Smooth muscle cell (in vitro differentiated cells): ENCODE results near the gene MYO7B. TPM values are rescaled to one million over a fixed set of nuclear protein-coding genes. Genes with fewer than 3 reads are reported as not detected.

ENCODE experiments used
- DNase-seq: peaks from one replicate; lab custom pipeline; 2025; ENCODE audit not compliant: unreplicated experiment; lab: John Stamatoyannopoulos, UW
- H2AFZ ChIP-seq: fragments of 200-600 bp; sonication (generic); 2 replicates; pipeline ENCODE4 v1.6.0; 2016; ENCODE audit warnings: antibody characterized with exemption, low read depth, mild to moderate bottlenecking
- H3F3A ChIP-seq: fragments of 200-600 bp; sonication (generic); 2 replicates; pipeline ENCODE4 v1.6.0; 2017; ENCODE audit warnings: antibody characterized with exemption, low read depth
- H3K27ac ChIP-seq: fragments of 200-600 bp; sonication (generic); 2 replicates; pipeline ENCODE4 v1.5.1; 2016; ENCODE audit warnings: low read depth, mild to moderate bottlenecking
- H3K27me3 ChIP-seq: fragments of 200-600 bp; sonication (generic); 2 replicates; pipeline ENCODE4 v1.6.1; 2016; ENCODE audit warnings: low read depth, mild to moderate bottlenecking
- H3K36me3 ChIP-seq: fragments of 200-600 bp; sonication (generic); 2 replicates; pipeline ENCODE4 v1.5.1; 2016; ENCODE audit warnings: low read depth
- H3K4me1 ChIP-seq: fragments of 200-600 bp; sonication (generic); 2 replicates; pipeline ENCODE4 v1.5.1; 2016; ENCODE audit warnings: low read depth
- H3K4me2 ChIP-seq: fragments of 200-600 bp; sonication (generic); 2 replicates; pipeline ENCODE4 v1.6.0; 2016; ENCODE audit warnings: mild to moderate bottlenecking
- H3K4me3 ChIP-seq: fragments of 200-600 bp; sonication (generic); 2 replicates; pipeline ENCODE4 v1.5.1; 2016; ENCODE audit warnings: mild to moderate bottlenecking
- H3K79me2 ChIP-seq: fragments of 200-600 bp; sonication (generic); 2 replicates; pipeline ENCODE4 v1.6.0; 2016; ENCODE audit warnings: low read depth, mild to moderate bottlenecking
- H3K9ac ChIP-seq: fragments of 200-600 bp; sonication (generic); 2 replicates; pipeline ENCODE4 v1.6.0; 2016; ENCODE audit warnings: low read depth
- H3K9me3 ChIP-seq: fragments of 200-600 bp; sonication (generic); replicated peaks from 2 replicates; pipeline ENCODE4 v1.5.1; 2016; ENCODE audit warnings: low read depth
- H4K20me1 ChIP-seq: fragments of 200-600 bp; sonication (generic); 2 replicates; pipeline ENCODE4 v1.6.0; 2016; ENCODE audit warnings: low read depth
- CTCF ChIP-seq: fragments of 200-600 bp; sonication (generic); IDR thresholded peaks from 2 replicates; pipeline ENCODE4 v1.5.1; 2017; ENCODE audit warnings: borderline replicate concordance, mild to moderate bottlenecking, antibody characterized with exemption; ENCODE audit not compliant: insufficient read depth, poor library complexity, severe bottlenecking
- WGBS: methylation state at CpG from one replicate; pipeline ENCODE4 v1.1.7; 2016; ENCODE audit warnings: low lambda C conversion rate; 5-methylcytosine and 5-hydroxymethylcytosine counted together
- polyA plus RNA-seq: library from polyadenylated mRNA; unstranded; fragments of >200 nt; fragmentation: Nextera tagmentation; extraction: Ambion mirVana; gene quantifications from 2 replicates; pipeline ENCODE4 v1.2.1, GENCODE V29; 2016
- total RNA-seq: library from RNA; depleted of rRNA; stranded (reverse); fragments of >200 nt; gene quantifications from 2 replicates; pipeline ENCODE4 v1.2.3, GENCODE V29; 2014

MYO7B gene
- total and polyA plus RNA-seq, 2 experiments from 2014 or later: 0.09 to 0.35 TPM

- Histone ChIP-seq H3K4me2 (no peak overlapping the region), H3K9ac (peak overlapping the region; percentile 0), H2AFZ (no peak overlapping the region), H3K27me3 (no peaks in the 10 kb centered on the region), H3K9me3 (no peaks in the 10 kb centered on the region), H3K4me1 (peaks cover 6% of the 10 kb centered on the region), H4K20me1 (peaks cover 62% of the 10 kb centered on the region), H3K4me3 (no peak overlapping the region), H3F3A (peaks cover 23% of the 10 kb centered on the region), H3K79me2 (peaks cover 70% of the 10 kb centered on the region), H3K36me3 (peaks cover 19% of the 10 kb centered on the region), H3K27ac (peak overlapping the region; percentile 90)
- no peak for TF ChIP-seq CTCF
- 54% methylated on average over 1 of the region's 1 CpG for WGBS
- no peak for DNase-seq
These were observed 29.0 kb upstream of the MYO7B start for GRCh38 chr2:127506510-127506909.

- no peak for TF ChIP-seq CTCF
- DNase-seq: no peak
These were observed 27.4 kb upstream of the MYO7B start for GRCh38 chr2:127508023-127508630.

GRCh38 chr2:127508631-127509034 is 26.9 kb upstream of the MYO7B start:
- Histone ChIP-seq H3K9ac (peak overlapping the region; percentile 31), H3K4me2 (peak overlapping the region; percentile 58), H3K4me1 (peaks cover 6% of the 10 kb centered on the region), H3F3A (peaks cover 23% of the 10 kb centered on the region), H3K79me2 (peaks cover 78% of the 10 kb centered on the region), H3K27me3 (no peaks in the 10 kb centered on the region), H2AFZ (no peak overlapping the region), H3K4me3 (no peak overlapping the region), H3K9me3 (no peaks in the 10 kb centered on the region), H3K36me3 (peaks cover 3% of the 10 kb centered on the region), H3K27ac (peak overlapping the region; percentile 90), H4K20me1 (peaks cover 83% of the 10 kb centered on the region)
- WGBS: 3% methylated on average over 3 of the region's 3 CpGs
- peak; percentile 22 for DNase-seq
- TF ChIP-seq CTCF: no peak

More at GRCh38 chr2:127508023-127508630, 27.4 kb upstream of the MYO7B start:
- Histone ChIP-seq H3K4me3 (no peak overlapping the region), H3K27ac (peak overlapping the region; percentile 90), H3K9me3 (no peaks in the 10 kb centered on the region), H3K4me1 (peaks cover 6% of the 10 kb centered on the region), H3K4me2 (peak overlapping the region; percentile 60), H2AFZ (no peak overlapping the region), H3K9ac (peak overlapping the region; percentile 12), H3K36me3 (peaks cover 5% of the 10 kb centered on the region), H3K27me3 (no peaks in the 10 kb centered on the region), H3K79me2 (peaks cover 73% of the 10 kb centered on the region), H4K20me1 (peaks cover 79% of the 10 kb centered on the region), H3F3A (peaks cover 23% of the 10 kb centered on the region)
- 67% methylated on average over 4 of the region's 4 CpGs for WGBS

GRCh38 chr2:127510073-127510472 is 25.4 kb upstream of the MYO7B start:
- Histone ChIP-seq H2AFZ (no peak overlapping the region), H3F3A (peaks cover 23% of the 10 kb centered on the region), H3K9me3 (no peaks in the 10 kb centered on the region), H3K4me2 (no peak overlapping the region), H3K79me2 (peaks cover 87% of the 10 kb centered on the region), H4K20me1 (peaks cover 92% of the 10 kb centered on the region), H3K36me3 (no peaks in the 10 kb centered on the region), H3K9ac (no peak overlapping the region), H3K27ac (peak overlapping the region; percentile 28), H3K27me3 (no peaks in the 10 kb centered on the region), H3K4me3 (no peak overlapping the region), H3K4me1 (peaks cover 6% of the 10 kb centered on the region)
- no peak for TF ChIP-seq CTCF
- no peak for DNase-seq
- WGBS: 73% methylated on average over 2 of the region's 2 CpGs
